Activated CD4-positive, alpha-beta T cell treated with anti-CD3 and anti-CD28 coated beads for 48 hours (primary cell): ENCODE data around the gene PLBD2.

Experiments
- DNase-seq: peaks from one replicate; pipeline ENCODE4 v3.0.0-alpha.2; 2020

PLBD2 gene

DNA sequence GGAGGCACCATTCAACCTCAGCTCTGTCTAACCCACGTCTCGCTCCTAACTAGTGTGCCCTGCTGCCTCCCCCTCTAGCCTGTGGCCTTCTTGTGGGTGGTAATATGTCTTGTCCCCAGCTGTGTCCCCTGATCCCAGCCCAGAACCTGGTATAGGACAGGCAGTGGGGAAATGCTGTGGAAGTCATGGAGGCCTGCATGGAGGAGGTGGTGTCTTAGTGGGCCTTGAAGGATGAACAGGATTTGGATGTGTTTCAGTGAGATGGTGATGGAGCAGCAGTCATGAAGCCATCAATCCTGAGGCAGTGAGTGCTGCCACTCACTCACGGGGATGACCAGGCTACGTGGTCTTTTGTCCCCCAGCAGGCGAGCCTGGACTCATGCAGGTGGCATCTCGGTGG lies 13.4 kb downstream of the PLBD2 start:
- no peak for DNase-seq

GRCh38 chr12:113372371-113372770 lies 14.0 kb downstream of the PLBD2 start:
- no peak for DNase-seq

GRCh38 chr12:113373440-113373839 lies 15.1 kb downstream of the PLBD2 start:
- no peak for DNase-seq

DNA sequence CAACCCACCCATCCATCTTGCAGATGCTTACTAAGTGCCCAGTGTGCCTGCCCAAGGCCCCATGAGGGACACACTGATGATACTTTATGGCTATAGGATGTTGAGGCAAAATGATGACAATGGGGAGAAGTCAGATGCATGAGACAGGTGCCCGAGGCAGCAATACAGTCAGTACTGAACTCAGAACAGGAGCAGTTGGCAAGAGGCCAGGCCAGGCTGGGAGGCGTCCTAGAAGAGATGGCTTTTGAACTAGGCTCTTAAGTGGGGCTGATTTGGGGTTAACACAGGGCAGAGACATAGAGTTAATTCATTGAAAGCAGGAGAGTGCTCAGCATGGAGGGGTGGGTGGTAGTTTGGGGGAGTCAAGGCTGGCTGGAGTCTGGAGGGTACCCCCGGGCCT lies 15.6 kb downstream of the PLBD2 start:
- no peak for DNase-seq

DNA sequence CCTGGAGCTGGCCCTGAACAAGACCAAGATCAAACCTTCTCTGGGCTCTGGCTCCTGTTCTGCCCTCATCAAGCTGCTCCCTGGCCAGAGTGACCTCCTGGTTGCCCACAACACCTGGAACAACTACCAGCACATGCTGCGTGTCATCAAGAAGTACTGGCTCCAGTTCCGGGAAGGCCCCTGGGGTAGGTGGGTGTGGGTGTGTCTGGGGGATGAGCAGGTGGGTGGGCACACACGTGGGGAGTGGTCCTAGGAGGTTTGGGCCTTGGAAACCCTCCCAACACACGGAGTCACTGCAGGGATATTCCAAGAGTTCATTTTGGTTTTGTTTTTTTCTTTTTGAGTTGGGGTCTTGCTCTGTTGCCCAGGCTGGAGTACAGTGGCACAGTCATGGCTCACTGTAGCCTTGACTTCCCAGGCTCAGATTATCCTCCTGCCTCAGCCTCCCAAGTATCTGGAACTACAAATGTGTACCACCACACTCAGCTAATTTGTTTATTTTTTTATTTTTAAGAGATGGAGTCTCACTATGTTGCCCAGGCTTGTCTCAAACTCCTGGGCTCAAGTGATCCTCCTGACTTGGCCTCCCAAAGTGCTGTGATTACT lies 16.5 kb downstream of the PLBD2 start:
- DNase-seq: no peak

DNA sequence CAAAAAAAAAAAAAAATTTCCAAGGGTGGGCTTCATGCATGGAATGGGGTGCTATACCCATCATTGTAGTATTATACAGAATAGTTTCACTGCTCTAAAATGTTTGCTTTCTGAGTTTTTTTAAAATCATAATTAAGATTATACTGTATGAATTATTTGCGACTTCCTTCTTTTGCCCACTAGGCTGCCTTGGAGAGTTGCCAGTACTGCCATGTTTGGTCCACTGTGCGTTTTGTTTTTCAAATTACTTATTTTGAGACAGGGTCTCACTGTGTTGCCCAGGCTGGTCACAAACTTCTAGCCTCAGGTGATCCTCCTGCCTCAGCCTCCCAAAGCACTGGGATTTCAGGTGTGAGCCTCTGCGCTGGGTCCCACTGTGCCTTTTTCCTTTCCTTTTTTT lies 19.9 kb downstream of the PLBD2 start:
- no peak for DNase-seq

DNA sequence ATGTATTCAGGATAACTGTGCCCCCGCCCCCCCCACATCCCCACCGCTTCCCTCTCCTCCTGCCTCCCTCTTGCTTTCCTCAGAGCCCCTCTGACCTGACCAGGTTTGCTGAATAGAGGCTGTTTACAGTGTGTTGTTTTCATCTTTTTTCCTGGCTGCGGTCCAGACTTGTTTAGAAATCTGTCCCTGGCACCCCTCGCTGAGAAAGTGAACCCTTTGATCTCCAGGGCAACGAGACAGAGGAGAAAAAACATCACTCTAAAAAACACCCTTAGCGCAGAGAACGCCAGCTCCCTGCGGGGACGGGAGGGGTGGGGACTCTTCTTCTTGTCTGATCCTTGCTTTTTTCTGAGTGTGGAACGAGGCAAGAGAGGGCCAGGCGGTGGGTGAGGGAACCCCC lies 22.8 kb downstream of the PLBD2 start:
- DNase-seq: no peak

DNA sequence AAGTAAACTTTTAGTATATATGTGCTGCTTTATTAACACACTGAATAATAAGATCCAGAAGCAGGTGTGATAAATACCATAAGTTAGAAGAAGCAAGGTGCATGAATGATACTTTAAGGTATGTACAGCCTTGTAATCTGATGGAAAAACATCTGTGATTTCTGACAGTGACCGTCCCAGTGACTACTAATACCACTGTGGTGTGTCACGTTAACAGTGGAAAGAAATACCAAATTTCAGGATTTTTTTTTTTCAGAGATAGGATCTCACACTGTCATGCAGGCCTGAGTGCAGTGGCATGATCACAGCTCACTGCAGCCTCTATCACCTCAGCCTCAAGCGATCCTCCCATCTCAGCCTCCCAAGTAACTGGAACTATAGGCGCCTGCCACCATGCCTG lies 23.8 kb downstream of the PLBD2 start:
- DNase-seq: no peak

DNA sequence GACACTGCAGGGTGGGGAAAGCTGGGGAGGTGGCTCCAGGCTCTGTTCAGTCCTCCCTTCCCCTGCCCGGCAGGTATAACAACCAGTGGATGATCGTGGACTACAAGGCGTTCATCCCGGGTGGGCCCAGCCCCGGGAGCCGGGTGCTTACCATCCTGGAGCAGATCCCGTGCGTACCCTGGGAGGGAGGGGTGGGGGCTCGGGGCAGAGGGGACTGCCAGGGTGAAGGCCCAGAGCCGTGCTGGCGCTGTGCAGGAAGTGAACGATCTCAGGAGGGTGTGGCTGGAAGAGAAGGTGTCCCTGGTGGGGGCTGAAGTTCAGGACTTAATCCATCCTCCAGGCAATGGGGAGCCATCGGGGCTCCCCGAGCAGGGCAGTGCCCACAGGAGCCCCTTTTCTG lies 26.4 kb downstream of the PLBD2 start:
- DNase-seq: no peak

DNA sequence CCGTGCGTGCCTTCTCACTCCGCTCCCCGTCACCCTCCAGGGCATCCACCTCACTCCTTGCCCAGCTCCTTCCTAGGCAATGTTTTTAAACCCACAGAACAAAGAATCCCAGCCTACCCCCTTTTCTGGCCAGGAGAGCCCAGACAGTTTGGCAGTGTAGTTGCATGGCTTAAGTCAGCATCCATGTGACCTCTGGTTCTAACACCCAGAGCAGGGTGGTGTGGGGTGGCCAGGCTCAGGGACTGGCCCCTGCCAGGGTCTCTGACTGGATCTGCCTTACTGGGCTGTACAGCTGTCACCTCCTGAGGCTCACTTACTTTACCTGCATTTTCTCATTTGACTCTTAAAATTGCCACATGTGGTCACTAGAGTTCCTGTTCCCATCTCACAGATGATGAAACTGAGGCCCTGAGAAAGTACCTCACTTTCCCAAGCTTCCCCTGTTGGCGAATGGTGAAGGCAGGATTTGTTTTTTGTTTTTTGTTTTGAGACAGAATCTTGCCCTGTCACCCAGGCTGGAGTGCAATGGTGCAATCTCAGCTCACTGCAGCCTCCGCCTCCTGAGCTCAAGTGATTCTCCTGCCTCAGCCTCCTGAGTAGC lies 27.0 kb downstream of the PLBD2 start:
- DNase-seq: no peak

- no peak for DNase-seq
Observed at GRCh38 chr12:113386866-113387566, 28.6 kb downstream of the PLBD2 start.

- DNase-seq: no peak
Observed at GRCh38 chr12:113387631-113388030, 29.2 kb downstream of the PLBD2 start.

- DNase-seq: no peak
Observed at GRCh38 chr12:113388351-113388750, 30.0 kb downstream of the PLBD2 start.

DNA sequence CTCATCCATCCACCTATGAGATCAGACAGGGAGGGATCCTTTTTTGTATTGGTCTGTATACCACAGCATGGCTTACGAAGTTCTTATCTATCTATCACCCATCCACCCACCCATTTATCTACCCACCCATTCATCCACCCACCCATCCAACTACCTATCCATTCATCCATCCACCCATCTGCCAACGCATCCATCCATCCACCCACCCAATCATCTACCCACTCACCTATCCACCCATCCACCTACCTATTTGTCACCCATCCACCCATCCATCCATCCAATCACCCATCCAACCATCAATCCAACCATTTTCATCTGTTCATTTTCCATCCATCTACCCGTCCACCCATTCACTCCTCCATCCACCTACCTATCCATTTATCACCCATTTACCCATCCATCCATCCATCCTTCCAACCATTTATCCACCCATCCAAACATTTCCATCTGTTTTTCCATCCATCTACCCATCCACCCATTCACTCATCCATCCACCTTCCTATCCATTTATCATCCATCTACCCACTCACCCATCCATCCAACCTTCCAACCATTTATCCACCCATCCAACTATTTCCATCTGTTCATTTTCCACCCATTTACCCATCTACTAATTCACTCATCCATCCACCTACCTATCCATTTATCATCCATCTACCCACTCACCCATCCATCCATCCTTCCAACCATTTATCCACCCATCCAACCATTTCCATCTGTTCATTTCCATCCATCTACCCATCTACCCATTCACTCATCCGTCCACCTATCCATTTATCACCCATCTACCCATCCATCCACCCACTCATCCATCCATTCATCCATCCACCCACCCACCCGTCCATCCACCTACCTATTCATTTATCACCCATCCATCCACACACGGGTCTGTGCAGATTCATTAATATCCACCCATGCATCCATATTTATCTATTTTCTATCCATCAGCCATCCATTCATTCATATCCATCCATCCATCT lies 32.0 kb downstream of the PLBD2 start:
- DNase-seq: no peak

DNA sequence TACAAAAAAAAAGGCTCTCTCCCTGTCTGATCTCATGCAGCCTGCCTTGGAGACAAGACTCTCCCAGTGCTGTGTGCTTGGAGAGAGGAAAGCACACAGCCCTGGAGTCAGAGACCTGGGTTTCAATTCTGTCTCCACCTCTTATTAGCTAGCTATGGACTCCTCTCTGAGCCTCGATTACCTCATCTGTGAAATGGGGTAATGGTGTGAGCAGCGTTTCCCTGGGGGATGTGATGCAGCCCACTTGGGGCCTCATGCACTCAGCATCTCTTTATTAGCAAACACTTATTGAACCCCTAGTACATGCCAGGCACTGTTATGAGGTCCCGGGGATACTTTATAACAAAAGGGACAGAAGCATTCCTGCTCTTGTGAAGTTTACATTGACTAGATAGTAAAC lies 32.8 kb downstream of the PLBD2 start:
- no peak for DNase-seq

DNA sequence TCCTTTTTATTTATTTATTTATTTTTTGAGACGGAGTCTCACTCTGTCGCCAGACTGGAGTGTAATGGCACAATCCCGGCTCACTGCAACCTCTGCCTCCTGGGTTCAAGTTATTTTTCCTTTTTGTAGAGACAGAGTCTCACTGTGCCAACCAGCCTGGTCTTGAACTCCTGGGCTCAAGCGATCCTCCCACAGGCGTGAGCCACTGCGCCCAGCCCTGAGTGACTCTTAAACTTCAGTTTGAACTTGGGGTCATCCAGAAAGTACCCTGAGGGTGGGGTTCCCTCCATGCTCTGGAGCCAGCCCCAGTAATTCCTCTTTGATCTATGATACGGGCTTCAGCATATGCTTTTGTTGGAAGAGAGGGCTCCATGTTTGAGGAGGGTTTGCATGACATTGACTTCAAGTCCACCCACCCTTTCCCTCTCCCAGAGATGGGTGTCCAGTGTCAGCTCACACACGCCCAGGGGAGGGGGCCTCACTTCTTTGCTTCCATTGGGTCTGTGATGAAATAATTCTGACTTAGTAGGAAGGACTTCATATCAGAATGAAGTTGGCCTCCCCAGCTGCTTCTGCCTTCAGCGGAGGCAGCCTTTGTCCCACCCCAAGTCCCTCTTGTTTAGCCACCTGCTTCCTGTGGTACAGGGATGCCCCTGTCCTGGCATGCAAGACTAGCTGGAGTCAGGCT lies 33.4 kb downstream of the PLBD2 start:
- no peak for DNase-seq

- no peak for DNase-seq
Observed at GRCh38 chr12:113392520-113392919, 34.1 kb downstream of the PLBD2 start.

- DNase-seq: no peak
Observed at GRCh38 chr12:113392988-113393579, 34.7 kb downstream of the PLBD2 start.

DNA sequence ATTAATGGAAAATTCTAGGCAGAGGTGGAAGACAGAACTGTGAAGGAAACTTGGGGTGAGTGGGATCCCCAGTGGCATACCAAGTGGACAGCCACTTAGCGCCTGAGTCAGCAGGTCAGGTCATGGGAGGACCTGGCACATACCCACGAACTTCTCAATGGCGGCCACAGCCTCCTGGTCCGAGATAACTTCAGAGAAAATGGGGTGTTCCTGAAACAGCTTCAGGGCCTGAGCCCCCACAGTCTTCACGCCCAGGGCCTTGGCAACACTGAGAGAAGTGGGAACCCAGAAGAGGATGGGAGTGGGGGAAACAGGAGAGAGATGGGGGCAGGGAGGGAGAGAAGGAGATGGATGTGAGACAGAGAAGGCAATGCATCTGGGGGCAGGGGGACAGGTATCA lies 35.4 kb downstream of the PLBD2 start:
- DNase-seq: no peak

- no peak for DNase-seq
Observed at GRCh38 chr12:113395119-113395518, 36.7 kb downstream of the PLBD2 start.

- DNase-seq: no peak
Observed at GRCh38 chr12:113396200-113396599, 37.8 kb downstream of the PLBD2 start.

- no peak for DNase-seq
Observed at GRCh38 chr12:113396828-113397496, 38.6 kb downstream of the PLBD2 start.
